Stimulated activated CD4-positive, alpha-beta T cell treated with anti-CD3 and anti-CD28 coated beads, Interleukin-1b, Interleukin-23, amount 100 ng/mL, for 24 hours (primary cell): ENCODE results near the gene PLAAT3.
"Not testable (repeated sequence)": the region's sequence is repeated elsewhere in the genome, so short reads cannot be mapped to it uniquely, and the experiment has no call there.

Source experiments
- DNase-seq, 4 experiments: peaks; one replicate each; pipeline ENCODE4 v3.0.0-alpha.2; 2020; ENCODE audit warnings: low read depth in 4 of 4, low spot score in 1 of 4

PLAAT3 gene

DNA sequence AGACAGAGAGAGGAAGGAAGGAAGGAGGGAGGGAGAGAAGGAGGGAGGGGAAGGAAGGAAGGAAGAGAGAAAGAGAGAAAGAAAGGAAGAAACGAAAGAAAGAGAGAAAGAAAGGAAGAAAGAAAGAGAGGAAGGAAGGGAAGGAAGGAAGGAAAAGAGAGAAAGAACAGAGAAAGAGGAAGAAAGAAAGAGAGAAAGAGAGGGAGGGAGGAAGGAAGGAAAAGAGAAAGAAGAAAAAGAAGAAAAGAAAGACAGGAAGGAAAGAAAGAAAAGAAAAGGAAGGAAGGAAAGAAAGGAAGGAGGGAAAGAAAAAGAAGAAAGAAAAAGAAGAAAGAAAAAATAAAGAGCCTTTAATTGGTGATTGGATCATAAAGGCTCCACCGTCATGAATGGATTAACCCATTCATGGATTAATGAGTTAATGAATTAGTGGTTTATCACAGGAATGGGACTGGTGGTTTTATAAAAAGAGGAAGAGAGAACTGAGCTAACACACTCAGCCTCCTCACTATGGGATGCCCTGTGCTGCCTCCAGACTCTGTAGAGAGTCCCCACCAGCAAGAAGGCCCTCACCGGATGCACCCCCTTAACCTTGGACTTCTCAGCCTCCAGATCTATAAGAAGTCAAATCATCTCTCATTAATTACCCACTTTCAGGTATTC, 42.1 kb downstream of the PLAAT3 start:
- no peak for DNase-seq

DNA sequence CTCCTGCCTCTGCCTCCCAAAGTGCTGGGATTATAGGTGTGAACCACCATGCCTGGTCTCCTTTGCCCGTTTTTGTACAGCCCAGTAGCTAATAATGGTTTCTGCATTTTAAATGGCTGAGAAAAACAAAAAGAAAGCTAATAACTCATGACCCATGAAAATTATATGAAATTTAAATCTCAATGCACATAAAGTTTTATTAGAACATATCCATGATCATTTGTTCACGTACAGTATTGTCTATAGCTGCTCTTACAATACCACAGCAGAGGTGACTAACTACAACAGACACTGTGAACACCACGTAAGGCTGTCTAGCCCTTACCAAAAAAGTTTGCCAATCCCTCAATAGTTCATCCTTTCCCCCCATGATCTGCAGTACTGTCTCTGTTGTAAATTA, 44.7 kb downstream of the PLAAT3 start:
- no peak for DNase-seq

DNA sequence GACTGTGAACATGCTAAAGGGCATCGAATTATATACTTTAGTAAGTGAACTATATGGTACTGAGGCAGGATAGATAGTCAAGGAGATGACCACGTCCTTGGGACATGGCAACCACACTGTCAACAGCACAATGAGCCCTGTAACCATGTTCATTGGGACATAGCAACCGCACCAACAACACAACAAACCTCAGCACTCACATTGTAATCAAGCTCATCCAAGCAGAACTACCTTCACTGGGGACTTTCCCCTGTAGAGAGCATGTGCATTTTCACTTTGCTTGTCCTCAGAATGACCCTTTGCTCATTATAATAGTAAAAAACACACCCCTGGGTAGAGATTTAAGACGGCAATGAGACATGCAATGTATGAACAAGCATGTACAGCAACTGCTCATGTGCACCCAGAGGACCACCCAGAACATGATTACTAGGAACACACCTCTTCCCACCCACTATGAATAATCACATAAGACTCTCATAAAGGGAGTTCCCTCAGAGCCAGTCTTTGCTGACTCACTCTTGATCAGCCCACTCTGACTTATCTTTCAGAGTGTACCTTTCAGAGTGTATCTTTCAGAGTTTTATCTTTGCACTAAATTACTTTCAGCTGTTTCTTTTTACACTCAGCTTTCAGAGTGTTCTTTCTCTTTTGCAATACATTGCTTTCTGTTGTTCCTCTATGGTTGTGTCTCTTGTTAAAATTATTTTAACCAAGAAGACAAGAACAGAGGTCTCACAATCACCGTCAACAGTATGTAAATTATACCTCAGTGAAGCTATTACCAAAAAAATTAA, 47.0 kb downstream of the PLAAT3 start:
- peak; percentile 21 to 45 (median 33) for DNase-seq

DNA sequence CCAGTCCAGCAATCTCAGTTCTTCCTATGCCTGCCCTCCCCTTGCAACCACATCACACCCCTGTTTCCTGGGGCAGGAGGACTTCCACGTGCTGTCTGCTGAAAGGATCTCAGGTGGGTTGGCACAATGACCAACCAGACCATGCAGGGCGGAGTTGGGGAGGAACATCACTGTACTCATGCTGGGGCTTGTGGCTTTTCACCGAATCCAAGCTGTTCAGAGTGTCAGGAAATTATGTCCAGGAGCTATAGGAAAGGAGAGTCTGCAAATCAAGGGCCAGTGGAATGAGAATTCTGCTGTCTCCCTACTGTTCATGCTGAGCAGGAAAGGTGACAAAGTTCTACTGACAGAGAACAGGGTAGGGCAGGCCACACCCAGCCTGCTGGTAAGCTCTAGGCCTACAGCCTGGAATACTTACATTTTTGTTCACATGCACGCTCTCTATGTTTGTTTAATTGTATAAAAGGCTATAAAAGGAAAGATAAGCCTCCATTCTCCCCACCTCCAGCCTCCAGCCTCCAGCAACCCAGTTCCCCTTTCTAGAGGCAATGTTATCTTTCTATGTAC, 49.4 kb downstream of the PLAAT3 start:
- no peak for DNase-seq

DNA sequence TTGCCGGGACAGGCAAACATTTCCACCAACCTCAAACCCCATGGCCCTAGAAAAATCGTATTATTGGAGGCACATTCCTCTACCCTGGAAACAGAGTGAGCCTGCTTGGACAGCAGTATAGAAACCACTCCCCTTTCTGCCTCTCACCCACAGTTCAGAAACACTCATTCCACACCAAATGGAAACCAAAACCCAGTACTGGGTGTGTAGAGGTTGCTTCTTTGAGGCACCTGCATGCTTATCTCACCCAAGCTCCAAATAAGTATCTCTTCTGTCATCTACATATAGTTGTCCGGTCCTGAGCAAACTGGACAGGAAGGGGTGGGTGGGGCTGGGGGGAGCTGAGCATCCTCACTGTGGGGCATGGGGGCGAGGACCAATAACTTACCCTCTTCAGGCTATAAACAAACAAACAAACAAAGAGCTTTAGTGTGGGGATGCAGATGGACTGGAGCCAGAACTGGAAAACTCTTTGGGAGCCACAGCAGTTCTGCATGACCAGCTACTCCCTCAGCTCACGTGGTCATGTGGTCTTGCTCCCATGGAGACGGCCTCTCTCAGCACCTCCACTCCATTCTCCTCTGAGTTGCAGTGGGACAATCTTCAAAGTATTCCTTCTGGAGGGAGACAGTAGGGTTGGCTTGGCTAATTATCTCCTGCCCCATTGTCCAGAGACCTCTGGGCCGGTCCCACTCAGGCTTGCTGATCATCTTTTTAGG, 50.0 kb downstream of the PLAAT3 start:
- no peak for DNase-seq

DNA sequence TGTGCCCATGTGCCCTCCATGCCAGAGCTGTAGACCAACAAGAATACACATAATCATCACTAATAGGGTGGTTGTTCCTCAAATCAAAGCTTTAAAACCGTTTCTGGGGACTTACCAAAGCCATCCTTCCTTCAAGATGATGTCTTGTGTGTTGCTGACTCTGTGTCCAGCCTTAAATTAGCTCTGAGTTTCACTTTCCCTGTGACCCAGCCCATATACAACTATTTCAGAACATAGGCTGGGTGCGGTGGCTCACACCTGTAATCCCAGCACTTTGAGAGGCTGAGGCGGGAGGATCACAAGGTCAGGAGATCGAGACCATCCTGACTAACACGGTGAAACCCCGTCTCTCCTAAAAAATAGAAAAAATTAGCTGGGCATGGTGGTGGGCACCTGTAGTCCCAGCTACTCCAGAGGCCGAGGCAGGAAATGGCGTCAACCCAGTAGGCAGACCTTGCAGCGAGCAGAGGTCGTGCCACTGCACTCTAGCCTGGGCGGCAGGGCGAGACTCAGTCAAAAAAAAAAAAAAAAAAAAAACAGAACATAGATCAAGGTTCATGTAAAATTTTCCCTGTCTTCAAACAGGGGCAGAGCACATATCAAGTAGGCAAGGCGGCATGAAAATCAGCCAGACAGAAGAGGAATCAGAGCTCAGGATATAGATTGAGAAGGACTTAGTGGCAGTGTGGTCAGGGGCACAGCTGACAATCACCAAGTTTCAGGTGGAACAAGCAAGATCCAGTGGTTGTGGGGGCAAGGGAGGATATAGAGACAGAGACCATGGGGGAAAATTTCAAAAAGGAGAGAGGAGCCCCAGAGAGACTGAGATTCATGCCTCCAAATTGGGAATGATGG, 50.8 kb downstream of the PLAAT3 start, which contains the start of gene PLAAT2:
PLAAT2 (minus strand) TSS at position 179 of the 855 bp plus-strand sequence; CDS start at position 124, 55 bp downstream.
- no peak for DNase-seq

DNA sequence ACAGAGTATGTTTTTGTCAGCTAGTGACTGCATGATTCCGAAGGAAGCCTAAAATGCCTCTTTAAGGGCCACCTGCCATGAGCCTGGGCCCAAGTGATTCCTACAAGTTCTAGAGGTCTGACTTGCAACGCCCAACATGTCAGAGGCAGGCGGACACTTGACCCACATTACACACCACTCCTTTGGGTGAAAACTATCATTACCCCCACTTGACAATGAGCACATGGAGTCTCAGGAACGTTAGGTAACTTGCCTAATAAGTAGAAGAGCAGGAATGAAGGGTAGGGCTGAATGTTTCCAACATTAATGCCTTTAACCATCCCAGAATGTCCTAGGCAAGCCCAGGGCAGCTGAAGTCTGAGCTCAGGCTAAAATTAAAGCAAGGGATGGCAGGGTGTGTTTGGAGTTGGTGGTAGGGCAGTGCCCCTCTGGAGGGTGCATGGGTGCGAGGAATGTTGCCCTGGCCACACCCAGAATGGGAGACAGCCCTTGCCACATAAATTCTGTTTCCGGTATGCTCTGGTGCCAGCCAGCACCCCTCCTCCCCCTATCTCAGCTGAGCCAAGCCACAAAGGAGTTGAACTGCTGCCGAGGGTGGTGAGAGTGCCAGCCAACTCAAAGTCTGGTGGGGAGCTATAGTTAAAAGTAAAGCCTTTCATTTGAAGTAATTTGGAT, 53.6 kb downstream of the PLAAT3 start:
- no peak for DNase-seq

DNA sequence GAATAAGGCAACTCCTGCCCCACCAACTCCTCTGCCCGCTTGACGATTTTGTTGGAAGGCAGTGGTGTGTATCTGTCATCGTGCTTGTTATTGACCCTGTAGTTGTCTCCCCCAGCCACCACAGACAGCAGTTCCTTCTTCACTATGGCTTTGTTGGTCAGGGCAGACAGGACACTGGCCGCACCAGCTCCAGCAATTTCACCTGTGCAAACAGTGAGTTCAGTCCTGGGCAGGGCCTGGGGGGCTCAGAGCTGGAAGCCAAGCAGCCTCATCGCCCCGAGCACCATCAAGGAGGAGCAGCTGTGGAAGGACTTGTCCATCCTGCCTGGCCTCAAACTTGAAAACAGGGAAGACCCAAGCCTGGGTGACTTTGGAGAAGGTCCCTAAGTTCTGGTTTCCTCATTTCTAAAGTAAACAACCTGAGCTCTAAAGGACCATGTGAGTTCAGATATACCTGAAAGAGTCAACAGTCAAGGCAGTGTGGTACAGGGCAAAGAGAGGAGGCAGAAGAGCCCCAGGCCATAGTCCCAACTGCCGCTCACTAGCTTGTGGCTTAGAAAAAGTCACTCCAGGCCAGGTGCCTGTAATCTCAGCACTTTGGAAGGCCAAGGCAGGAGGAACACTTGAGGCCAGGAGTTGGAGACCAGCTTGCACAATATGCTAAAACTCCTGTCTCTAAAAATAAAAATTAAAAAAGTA, 55.6 kb downstream of the PLAAT3 start:
- no peak for DNase-seq

DNA sequence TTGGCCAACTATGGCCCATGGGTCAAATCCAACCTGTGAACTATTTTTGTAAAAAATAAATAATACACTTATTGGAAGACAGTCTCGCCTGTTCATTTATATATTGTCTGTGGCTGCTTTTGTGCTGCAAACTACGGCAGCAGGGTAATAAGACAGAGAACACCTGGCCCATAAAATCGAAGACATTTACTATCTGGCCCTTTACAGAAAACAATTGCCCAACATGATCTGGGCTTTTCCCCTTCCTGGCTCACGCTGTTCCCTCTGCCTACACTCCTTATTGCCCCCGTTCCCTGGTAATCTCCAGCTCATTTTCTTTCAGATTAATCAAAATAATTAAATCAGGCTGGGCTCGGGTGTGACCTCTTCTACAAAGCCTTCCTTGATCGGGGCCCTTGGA, 56.7 kb downstream of the PLAAT3 start:
- no peak for DNase-seq

DNA sequence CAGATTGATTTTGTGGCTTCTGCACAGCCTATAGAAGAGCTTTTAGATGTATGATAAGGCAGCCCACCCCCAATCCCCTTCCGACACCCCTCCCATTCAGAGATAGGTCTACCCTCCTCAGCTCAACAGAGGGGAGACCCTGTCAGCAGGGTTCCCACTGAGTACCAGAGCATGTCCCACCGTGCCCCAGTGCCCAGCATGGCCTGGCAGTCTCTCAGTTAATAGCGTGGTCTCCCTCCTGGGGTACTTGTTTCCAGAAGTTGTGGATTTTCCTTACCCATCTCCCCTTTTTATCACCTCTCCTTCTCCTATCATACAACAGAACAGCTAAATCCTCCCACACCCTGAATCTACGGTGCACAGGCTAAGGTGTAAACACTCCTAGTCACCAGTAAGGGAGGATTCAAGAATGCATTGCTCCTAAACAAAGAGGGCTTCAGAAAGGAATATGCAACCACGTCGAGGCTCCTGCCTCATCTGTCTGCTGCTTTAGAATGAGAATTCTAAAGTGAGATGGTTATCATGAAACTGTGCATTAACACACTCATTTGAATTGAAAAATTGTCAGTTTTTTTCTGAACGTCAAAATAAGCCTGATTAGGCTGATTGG, 57.7 kb downstream of the PLAAT3 start:
- no peak for DNase-seq

DNA sequence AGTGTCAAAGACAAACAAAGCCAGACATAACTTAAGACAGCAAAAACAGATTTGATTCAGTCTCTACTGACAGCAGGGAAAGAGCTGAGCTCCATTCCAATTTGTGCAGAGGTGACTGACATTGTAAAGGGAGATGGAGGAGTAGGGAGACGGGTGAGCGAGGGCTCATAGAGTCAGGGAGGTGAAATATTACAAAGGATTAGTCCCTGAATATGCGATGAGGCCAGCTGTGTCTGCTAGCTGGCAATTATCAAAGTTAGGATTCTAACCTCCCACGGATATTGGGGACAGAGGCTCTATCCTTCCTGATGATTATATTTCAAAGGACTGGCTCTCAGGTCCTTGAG, 59.4 kb downstream of the PLAAT3 start:
- no peak for DNase-seq

DNA sequence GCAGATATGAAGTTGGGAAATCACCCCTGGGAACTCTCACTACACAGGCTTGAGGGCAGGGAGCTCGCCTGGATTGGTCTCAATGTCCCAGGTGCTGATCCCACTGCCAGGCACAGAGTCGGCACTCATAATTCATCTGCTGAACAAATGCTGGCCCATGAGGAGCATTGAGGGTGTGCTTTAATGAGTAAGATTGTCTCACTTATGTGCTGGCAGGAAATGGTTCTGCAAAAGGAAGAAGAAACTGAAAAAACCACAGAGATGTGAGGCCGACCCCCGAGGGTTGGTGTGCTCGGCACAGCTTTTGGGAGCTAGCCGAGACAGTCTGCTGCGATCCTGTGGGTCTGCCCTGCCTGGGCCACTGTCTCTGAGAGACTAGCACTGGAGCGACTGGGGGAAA, 60.5 kb downstream of the PLAAT3 start:
- no peak for DNase-seq

DNA sequence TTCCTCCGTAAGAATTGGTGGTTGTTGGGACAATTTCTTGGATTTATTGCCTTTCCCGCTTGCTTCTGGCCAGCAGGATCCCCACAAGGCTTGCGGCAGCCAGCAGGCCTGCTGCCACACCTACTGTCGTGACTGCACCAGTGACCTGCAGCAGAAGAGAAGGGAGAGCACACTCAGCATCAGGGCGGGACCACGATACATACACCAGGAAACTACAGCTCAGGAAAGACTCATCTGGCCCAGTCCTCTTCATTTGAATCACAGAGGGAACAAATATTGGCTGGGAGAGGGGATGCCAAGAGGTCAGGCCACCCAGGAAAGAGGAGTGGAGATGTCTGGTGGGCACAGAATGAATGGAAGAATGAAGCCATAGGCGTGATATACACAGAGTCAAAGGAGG, 61.3 kb downstream of the PLAAT3 start:
- no peak for DNase-seq

DNA sequence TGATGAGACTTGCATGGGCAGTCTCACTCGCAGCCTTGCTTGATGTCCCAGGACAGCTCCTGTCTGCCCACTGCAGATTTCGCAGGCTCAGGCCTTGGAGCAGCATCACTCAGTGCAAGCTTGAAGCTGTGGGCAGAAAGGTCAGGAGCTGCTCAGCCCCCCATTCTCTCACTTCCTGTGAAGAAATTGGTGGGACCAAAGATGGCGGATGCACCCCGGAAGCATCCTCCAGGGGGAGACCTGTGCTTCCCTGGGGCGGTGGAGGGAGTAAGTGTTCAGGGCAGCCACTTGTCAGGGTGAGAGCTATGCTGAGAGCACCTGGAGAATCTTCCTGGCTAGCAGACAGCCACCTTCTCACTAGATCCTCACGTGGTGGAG, 62.4 kb downstream of the PLAAT3 start:
- DNase-seq: no peak

DNA sequence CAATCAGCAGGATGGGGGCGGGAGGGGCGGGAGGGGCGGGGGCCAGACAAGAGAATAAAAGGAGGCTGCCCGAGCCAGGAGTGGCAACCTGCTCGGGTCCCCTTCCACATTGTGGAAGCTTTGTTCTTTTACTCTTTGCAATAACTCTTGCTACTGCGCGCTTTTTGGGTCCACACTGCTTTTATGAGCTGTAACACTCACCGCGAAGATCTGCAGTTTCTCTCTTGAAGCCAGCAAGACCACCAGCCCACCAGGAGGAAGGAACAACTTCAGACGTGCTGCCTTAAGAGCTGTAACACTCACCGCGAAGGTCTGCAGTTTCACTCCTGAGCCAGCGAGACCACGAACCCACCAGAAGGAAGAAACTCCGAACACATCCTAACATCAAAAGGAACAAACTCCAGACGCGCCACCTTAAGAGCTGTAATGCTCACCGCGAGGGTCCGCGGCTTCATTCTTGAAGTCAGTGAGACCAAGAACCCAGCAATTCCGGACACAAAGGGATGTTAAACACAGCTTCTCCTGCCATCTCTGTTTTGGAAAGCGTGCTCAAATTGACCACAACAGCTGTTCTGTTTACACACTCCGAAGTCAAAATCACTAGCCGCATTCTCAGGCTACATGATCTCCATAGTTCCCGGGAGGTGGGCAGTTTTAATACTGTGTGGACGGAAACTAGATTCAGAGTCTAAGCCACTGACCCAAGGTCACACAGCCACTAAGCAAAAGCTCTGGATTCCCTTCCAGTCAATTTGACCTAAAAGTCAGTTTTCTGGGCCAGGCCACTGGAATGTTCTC, 62.9 kb downstream of the PLAAT3 start:
- DNase-seq: no peak

DNA sequence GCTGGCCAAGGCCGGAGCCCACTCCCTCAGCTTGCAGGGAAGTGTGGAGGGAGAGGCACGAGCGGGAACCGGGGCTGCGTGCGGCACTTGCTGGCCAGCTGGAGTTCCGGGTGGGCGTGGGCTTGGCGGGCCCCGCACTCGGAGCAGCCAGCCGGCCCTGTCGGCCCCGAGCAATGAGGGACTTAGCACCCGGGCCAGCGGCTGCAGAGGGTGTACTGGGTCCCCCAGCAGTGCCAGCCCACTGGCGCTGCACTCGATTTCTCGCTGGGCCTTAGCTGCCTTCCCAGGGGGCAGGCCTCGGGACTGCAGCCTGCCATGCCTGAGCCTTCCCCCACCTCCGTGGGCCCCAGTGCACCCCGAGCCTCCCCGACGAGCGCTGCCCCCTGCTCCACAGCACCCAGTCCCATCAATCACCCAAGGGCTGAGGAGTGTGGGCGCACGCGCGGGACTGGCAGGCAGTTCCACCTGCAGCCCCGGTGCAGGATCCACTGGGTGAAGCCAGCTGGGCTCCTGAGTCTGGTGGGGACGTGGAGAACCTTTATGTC, 64.0 kb downstream of the PLAAT3 start:
- DNase-seq: not testable (repeated sequence)

DNA sequence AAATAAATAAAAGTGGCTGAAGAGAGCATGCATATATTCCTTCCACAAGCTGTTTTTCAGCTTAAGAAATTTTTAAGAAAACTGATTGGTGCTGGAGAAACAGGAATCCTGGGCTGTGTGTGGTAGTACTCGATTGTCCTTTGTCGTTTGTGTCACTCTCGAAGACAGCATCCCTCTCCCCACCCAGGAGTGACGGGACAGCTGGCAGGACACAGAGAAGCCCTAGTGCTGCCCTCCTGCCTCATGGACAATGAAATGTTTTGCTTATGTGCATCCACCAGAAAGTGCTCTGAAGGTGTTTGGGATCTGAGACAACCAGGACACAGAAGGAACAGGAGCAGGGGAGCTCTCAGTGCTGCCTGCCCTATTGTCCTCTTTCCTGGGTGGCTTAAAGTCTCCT, 64.8 kb downstream of the PLAAT3 start:
- no peak for DNase-seq

DNA sequence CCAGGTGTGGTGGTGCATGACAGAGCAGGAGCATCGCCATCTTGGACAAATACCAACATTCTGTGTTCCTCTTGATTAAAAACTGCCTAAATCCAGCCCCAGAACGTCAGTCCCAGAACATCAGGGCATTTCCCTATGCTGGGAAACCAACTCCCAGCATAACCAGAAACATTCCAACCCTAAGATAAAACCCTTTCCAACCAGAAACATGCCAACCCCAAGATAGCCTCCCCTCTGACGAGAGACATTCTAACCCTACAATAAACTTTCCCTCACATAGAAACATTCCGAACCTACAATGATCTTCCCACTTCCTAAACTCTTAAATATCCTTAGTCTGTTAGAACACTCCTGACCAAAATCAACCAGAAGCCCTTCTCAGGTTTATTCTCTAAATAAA, 66.1 kb downstream of the PLAAT3 start:
- no peak for DNase-seq
